Esophagus muscularis mucosa (tissue), 3 donors: ENCODE results near the gene EPGN.

ENCODE experiments used
- CTCF ChIP-seq, 3 experiments: fragments of 200-600 bp in 2 of 3; fragments of 450-650 bp in 1 of 3; sonication (generic) in 2 of 3; IDR thresholded peaks; one replicate each; pipeline ENCODE4 v1.5.1; 2017 to 2019; ENCODE audit warnings: antibody characterized with exemption in 3 of 3, mild to moderate bottlenecking in 2 of 3, moderate library complexity in 1 of 3
- POLR2AphosphoS5 ChIP-seq, 2 donors: sonication (generic); formaldehyde crosslinking; IDR thresholded peaks; one replicate each; pipeline ENCODE4 v1.6.1; 2017; ENCODE audit warnings: antibody characterized with exemption in 2 of 2

GRCh38 chr4:74325886-74326285 is 17.6 kb downstream of the EPGN start:
- TF ChIP-seq POLR2AphosphoS5 (IDR thresholded peaks at IDR 0.05), result no peak
- TF ChIP-seq CTCF (IDR thresholded peaks at IDR 0.05), result no peak
